ENCODE data around the gene SETD1A.
A peak's percentile ranks its signal among the peaks of the same experiment; 100 is the strongest.

Gene SETD1A

GRCh38 chr16:31025339-31025738 is 67.8 kb downstream of the SETD1A start:
- DNase-seq: no peak

DNA sequence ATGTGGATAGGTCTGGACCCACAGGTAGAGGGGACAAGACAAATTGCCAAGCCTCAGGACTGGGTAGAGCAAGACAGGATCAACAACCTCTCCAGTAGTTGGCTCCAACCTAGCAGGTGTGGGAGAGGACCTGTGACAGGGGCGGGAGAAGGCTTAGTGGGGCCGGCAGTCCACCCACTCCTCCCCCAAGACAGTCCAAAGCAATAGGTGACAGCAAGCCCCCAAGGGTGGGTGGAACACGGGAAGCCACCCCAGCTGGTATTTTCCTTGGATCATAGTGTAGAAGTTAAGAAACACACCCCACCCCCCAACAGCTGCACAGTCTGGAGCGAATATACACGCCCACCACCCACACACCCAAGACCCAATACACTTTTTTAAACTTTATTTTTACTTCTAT is 71.7 kb downstream of the SETD1A start:
- no peak for DNase-seq

DNA sequence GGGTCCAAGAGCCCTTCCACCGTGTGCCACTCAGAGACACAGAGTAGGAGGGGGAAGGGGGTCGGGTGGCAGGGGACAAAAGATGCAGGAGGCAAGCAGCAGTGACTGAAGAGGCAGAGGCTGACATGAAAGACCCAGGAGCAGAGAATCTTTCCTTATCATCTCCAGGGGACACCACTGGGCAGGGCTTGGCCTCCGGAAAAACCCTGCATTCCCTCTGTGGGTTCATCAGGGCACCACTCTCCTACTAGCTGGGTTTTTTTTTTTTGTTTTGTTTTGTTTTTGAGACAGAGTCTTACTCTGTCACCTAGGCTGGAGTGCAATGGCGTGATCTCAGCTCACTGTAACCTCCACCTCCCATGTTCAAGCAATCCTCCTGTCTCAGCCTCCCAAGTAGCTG is 73.7 kb downstream of the SETD1A start:
- no peak for DNase-seq

GRCh38 chr16:31032736-31033708 is 75.5 kb downstream of the SETD1A start, which contains the start of gene STX4:
Gene STX4 (plus strand): TSS chr16:31033558. CDS start chr16:31033806, 248 bp downstream.
- peak; percentile 98 for DNase-seq

DNA sequence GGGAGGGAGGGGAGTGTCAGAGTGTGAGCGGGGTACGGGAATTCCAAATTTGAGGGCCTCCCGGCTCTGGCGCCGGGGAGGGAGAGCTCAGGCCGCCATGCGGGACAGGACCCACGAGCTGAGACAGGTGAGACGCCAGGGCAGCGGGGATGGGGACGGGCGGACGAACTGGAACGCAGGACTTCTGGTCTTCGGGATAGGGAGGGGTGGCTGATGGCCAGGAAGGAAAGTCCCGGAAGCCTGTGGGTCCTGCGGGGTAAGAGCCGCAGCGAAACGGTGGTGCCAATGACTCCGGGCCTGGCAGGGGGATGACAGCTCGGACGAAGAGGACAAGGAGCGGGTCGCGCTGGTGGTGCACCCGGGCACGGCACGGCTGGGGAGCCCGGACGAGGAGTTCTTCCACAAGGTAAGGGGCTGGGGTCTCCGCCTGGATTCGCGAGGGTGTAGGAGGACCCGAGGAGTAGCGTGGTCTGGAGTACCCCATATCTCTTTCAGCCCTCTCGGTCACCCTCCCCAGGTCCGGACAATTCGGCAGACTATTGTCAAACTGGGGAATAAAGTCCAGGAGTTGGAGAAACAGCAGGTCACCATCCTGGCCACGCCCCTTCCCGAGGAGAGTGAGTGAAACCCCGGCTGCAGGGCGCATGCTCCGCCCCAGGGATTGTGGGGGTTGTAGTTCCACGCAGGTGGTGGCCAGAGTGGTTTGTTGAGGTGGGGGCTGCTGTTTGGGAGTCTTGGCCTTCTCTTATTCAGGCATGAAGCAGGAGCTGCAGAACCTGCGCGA is 76.3 kb downstream of the SETD1A start:
- peak; percentile 91 for DNase-seq

All from activated CD8-positive, alpha-beta memory T cell treated with anti-CD3 and anti-CD28 coated beads, Interleukin-2, amount 50 U/mL, for 48 hours (primary cell).